A673 (cell line): Measurements from ENCODE around the gene SLC24A5.

Experiments used
- EZH2 ChIP-seq: fragments of 200-600 bp; sonication (generic); IDR thresholded peaks from 2 replicates; pipeline ENCODE4 v1.6.1; 2017; ENCODE audit warnings: borderline replicate concordance, low read depth, mild to moderate bottlenecking, mixed read lengths, antibody characterized with exemption, low read length; ENCODE audit not compliant: poor library complexity, severe bottlenecking
- TF ChIP-seq, protein P1 (sequence below): fragments of 300-800, 200-600 bp; sonication (generic); conservative IDR thresholded peaks from 2 replicates; pipeline ENCODE4 v1.5.1; 2017; ENCODE audit warnings: low read depth, mild to moderate bottlenecking, antibody characterized with exemption, low read length, moderate library complexity, mixed read lengths

DNA sequence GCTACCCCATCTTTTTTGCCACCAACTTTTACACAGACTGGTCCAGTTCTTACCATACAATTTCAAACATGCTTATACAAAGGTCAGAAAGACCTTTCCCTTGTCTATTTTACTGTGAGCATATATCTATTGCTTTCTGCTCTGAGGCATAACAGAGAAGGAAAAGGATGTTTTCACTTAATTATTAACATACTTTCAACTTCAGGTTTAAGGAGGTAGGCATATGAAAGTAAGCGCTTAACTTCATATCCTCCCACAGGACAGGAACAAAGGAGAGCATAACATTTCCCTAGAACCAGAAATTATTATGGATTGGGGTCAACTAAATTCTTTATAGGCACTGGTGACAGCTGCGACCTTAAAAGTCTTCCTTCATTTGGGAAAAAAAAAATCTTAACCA, 56.2 kb downstream of the SLC24A5 start:
- TF ChIP-seq, protein P1, sequence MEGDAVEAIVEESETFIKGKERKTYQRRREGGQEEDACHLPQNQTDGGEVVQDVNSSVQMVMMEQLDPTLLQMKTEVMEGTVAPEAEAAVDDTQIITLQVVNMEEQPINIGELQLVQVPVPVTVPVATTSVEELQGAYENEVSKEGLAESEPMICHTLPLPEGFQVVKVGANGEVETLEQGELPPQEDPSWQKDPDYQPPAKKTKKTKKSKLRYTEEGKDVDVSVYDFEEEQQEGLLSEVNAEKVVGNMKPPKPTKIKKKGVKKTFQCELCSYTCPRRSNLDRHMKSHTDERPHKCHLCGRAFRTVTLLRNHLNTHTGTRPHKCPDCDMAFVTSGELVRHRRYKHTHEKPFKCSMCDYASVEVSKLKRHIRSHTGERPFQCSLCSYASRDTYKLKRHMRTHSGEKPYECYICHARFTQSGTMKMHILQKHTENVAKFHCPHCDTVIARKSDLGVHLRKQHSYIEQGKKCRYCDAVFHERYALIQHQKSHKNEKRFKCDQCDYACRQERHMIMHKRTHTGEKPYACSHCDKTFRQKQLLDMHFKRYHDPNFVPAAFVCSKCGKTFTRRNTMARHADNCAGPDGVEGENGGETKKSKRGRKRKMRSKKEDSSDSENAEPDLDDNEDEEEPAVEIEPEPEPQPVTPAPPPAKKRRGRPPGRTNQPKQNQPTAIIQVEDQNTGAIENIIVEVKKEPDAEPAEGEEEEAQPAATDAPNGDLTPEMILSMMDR: no peak
- no peak for TF ChIP-seq EZH2
